ENCODE measurements around the gene ANKFY1. TPM values are rescaled to one million over a fixed set of nuclear protein-coding genes. Genes with fewer than 3 reads are reported as not detected.

ANKFY1 gene
- total RNA-seq, 1 donor from 2014 or later = 80.5 TPM

DNA sequence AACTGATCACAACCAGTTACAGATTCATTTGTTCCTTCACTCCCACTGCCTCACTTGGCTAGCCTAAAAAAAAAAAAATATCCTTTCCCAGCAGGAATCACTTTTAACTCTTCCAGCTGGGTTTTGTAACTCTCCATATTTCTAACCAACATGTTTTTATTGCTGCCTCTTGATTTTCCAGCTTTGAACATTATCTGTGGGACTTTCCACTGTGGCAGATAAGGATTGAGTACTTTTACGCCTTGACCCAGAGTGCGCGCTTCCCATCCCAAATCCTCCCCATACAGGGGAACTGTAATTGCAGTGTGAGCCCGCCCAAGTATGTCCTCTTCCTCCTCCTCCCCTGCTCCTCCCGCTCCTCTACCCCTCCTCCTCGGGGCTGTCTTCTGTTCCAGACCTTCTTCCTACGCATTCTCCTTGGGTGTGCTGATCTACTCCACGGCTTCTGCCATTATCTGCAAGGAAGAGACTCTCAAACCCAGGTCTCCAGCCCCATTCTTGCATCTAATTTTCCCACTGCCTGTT lies 77.4 kb downstream of the ANKFY1 start:
- Mint-ChIP-seq H3K27me3 (ENCODE audit: unreplicated experiment) (no peaks in the 10 kb centered on the region), H3K9me3 (ENCODE audit: unreplicated experiment) (peaks cover 1% of the 10 kb centered on the region), H3K4me1 (ENCODE audit: low read depth, unreplicated experiment) (no peaks in the 10 kb centered on the region), H3K36me3 (ENCODE audit: unreplicated experiment) (peaks cover 8% of the 10 kb centered on the region), H3K4me3 (ENCODE audit: unreplicated experiment) (no peak overlapping the region), H3K27ac (ENCODE audit: unreplicated experiment) (no peak overlapping the region)
- DNase-seq = no peak
- TF ChIP-seq, protein P1, sequence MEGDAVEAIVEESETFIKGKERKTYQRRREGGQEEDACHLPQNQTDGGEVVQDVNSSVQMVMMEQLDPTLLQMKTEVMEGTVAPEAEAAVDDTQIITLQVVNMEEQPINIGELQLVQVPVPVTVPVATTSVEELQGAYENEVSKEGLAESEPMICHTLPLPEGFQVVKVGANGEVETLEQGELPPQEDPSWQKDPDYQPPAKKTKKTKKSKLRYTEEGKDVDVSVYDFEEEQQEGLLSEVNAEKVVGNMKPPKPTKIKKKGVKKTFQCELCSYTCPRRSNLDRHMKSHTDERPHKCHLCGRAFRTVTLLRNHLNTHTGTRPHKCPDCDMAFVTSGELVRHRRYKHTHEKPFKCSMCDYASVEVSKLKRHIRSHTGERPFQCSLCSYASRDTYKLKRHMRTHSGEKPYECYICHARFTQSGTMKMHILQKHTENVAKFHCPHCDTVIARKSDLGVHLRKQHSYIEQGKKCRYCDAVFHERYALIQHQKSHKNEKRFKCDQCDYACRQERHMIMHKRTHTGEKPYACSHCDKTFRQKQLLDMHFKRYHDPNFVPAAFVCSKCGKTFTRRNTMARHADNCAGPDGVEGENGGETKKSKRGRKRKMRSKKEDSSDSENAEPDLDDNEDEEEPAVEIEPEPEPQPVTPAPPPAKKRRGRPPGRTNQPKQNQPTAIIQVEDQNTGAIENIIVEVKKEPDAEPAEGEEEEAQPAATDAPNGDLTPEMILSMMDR (IDR thresholded peaks at IDR 0.05; ENCODE audit: partially characterized antibody, unreplicated experiment) = no peak

DNA sequence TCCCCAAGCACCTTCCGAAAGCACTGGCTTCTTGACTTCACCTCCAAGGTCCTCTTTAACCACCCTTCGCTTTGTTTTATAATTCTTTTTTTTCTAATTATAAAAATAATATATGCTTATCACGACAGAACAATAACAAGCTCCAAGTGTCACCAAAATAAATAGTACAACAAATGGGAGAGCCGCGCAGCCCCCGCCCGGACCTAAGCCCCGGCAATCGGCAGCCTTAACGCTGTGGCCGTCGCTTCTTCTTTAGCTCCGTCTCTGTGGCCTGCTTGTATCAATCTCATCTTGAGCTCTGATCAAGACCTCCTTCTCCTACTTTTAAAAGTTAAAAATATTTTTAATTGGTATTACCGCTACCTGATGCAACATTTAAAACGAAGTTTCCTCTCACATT lies 78.1 kb downstream of the ANKFY1 start:
- H3K36me3 Mint-ChIP-seq (ENCODE audit: unreplicated experiment) = peaks cover 8% of the 10 kb centered on the region
- no peaks in the 10 kb centered on the region for H3K27me3 Mint-ChIP-seq (ENCODE audit: unreplicated experiment)
- H3K4me1 Mint-ChIP-seq (ENCODE audit: low read depth, unreplicated experiment) = no peaks in the 10 kb centered on the region
- TF ChIP-seq, protein P1 (IDR thresholded peaks at IDR 0.05; ENCODE audit: partially characterized antibody, unreplicated experiment) = no peak
- H3K27ac Mint-ChIP-seq (ENCODE audit: unreplicated experiment) = no peak overlapping the region
- no peak for DNase-seq
- H3K9me3 Mint-ChIP-seq (ENCODE audit: unreplicated experiment) = peaks cover 1% of the 10 kb centered on the region
- H3K4me3 Mint-ChIP-seq (ENCODE audit: unreplicated experiment) = no peak overlapping the region

DNA sequence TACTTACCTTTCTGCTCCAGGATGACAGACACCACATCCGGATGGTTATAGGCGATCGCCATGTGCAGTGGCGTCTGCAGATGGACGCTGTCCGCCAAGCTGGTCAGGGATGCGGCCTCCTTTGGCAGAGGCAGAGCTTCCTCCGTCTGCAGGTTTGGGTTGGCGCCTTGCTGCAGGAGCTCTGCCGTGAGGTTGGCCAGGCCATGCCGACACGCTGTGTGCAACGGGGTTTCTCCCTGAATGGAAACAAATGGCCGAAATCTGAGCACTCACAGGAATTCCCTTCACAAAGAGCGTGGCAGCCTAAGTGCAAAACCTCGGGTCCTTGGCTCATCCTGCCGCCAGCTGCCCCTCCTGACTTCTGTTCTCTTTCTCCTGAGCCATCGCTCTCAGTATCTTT lies 79.0 kb downstream of the ANKFY1 start:
- Mint-ChIP-seq H3K27ac (ENCODE audit: unreplicated experiment) (no peak overlapping the region), H3K9me3 (ENCODE audit: unreplicated experiment) (peaks cover 1% of the 10 kb centered on the region), H3K36me3 (ENCODE audit: unreplicated experiment) (peaks cover 8% of the 10 kb centered on the region)

DNA sequence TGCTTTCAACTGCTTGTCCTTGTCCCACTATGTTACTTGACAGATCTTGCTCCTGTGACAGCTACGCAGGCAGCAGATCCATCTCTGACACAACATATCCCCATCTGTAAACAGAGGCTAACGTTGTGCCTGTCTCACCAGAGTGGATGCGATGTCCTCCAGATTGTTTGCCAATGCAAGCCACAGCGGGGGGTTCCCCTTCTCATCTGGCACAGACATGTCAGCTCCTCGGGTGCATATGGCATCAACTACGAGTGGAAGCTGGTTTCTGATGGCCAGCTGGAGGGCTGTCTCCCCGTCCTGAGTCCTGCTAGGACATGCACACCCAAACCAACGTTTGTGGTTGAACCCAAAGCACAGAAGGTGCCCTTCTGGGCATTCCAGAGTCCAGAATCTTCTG lies 81.7 kb downstream of the ANKFY1 start:
- Mint-ChIP-seq H3K27ac (ENCODE audit: unreplicated experiment) (peak overlapping the region; percentile 15), H3K36me3 (ENCODE audit: unreplicated experiment) (peaks cover 8% of the 10 kb centered on the region), H3K9me3 (ENCODE audit: unreplicated experiment) (peaks cover 1% of the 10 kb centered on the region)

More for the DNA sequence above, 79.0 kb downstream of the ANKFY1 start:
- no peak for DNase-seq
- TF ChIP-seq, protein P1 (IDR thresholded peaks at IDR 0.05; ENCODE audit: partially characterized antibody, unreplicated experiment) = no peak
- Mint-ChIP-seq H3K4me3 (ENCODE audit: unreplicated experiment) (no peak overlapping the region), H3K27me3 (ENCODE audit: unreplicated experiment) (no peaks in the 10 kb centered on the region), H3K4me1 (ENCODE audit: low read depth, unreplicated experiment) (no peaks in the 10 kb centered on the region)

DNA sequence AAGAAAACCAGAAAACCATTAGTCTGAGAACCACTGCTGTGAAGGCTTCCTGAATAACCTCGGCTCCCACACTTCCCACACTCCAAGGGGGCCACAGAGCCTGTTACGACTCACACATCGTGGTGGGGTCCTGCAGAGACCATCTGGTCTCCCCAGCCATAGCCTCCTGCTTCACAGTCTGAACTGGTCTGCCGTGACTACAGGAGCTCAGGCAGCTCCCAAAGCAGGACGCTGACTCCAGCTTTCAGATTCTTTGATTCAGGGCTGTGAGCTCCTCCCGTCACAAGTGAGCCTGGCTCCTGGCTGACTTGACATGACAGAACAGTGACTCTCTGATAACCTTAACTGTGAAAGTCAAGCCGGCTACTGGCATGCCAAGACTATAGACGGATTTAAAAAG lies 83.0 kb downstream of the ANKFY1 start:
- Mint-ChIP-seq H3K4me3 (ENCODE audit: unreplicated experiment) (no peak overlapping the region), H3K4me1 (ENCODE audit: low read depth, unreplicated experiment) (no peaks in the 10 kb centered on the region), H3K27ac (ENCODE audit: unreplicated experiment) (no peak overlapping the region), H3K9me3 (ENCODE audit: unreplicated experiment) (peaks cover 1% of the 10 kb centered on the region), H3K36me3 (ENCODE audit: unreplicated experiment) (no peaks in the 10 kb centered on the region), H3K27me3 (ENCODE audit: unreplicated experiment) (peaks cover 2% of the 10 kb centered on the region)
- TF ChIP-seq, protein P1 (IDR thresholded peaks at IDR 0.05; ENCODE audit: partially characterized antibody, unreplicated experiment) = no peak
- no peak for DNase-seq

More for the DNA sequence above, 81.7 kb downstream of the ANKFY1 start:
- Mint-ChIP-seq H3K4me3 (ENCODE audit: unreplicated experiment) (no peak overlapping the region), H3K27me3 (ENCODE audit: unreplicated experiment) (no peaks in the 10 kb centered on the region), H3K4me1 (ENCODE audit: low read depth, unreplicated experiment) (no peaks in the 10 kb centered on the region)
- TF ChIP-seq, protein P1 (IDR thresholded peaks at IDR 0.05; ENCODE audit: partially characterized antibody, unreplicated experiment) = no peak
- no peak for DNase-seq

All from glutamatergic neuron (in vitro differentiated cells).